Central memory CD8-positive, alpha-beta T cell (primary cell): ENCODE measurements around the gene ZNF778.
"Not testable (repeated sequence)": the region's sequence is repeated elsewhere in the genome, so short reads cannot be mapped to it uniquely, and the experiment has no call there.

Experiments used
- ATAC-seq: fragments of 150-1000 bp; cut with Tn5 transposase; replicated peaks from 2 replicates; pipeline ENCODE4 v1.10.0; 2022; ENCODE audit warnings: mild to moderate bottlenecking, moderate FRiP score, moderate number of reproducible peaks; ENCODE audit not compliant: poor library complexity, severe bottlenecking; ENCODE audit errors: extremely low read depth
- DNase-seq, 2 donors: peaks; one replicate each; pipeline ENCODE4 v3.0.0; 2021; ENCODE audit warnings: low spot score in 2 of 2
- H3K27ac Mint-ChIP-seq: one replicate; pipeline ENCODE4 v1.8.0; 2022; ENCODE audit warnings: low read depth, mild to moderate bottlenecking, moderate library complexity, mixed read lengths
- H3K27me3 Mint-ChIP-seq: one replicate; pipeline ENCODE4 v1.8.0; 2022; ENCODE audit warnings: mixed read lengths
- H3K36me3 Mint-ChIP-seq: one replicate; pipeline ENCODE4 v1.8.0; 2022; ENCODE audit warnings: mild to moderate bottlenecking, moderate library complexity, mixed read lengths; ENCODE audit not compliant: insufficient read depth
- H3K4me1 Mint-ChIP-seq: one replicate; pipeline ENCODE4 v1.8.0; 2022; ENCODE audit warnings: mixed read lengths
- H3K4me3 Mint-ChIP-seq: one replicate; pipeline ENCODE4 v1.8.0; 2022; ENCODE audit warnings: mild to moderate bottlenecking, moderate library complexity, mixed read lengths
- H3K9me3 Mint-ChIP-seq: one replicate; pipeline ENCODE4 v1.8.0; 2022; ENCODE audit warnings: mixed read lengths

ZNF778 gene

DNA sequence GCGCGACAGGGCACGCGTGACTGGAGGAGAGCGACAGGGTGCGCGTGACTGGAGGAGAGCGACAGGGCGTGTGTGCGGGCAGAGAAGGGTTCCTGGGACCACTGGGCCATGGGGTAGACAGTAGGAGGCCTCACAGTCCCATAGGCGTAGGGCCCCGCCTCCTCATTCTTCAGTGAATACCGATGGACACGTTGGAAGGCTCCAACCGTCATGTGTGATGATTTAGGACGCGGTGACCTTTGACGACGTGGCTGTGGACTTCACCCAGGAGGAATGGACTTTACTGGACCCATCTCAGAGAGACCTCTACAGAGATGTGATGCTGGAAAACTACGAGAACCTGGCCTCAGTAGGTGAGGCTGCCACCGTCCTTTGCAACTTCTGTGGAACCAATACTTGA is 5.4 kb downstream of the ZNF778 start:
- Mint-ChIP-seq H3K27ac (no peak overlapping the region), H3K27me3 (no peaks in the 10 kb centered on the region), H3K9me3 (no peaks in the 10 kb centered on the region), H3K4me1 (peaks cover under 1% of the 10 kb centered on the region), H3K4me3 (no peak overlapping the region), H3K36me3 (peaks cover 33% of the 10 kb centered on the region)
- no peak for DNase-seq
- no peak for ATAC-seq

DNA sequence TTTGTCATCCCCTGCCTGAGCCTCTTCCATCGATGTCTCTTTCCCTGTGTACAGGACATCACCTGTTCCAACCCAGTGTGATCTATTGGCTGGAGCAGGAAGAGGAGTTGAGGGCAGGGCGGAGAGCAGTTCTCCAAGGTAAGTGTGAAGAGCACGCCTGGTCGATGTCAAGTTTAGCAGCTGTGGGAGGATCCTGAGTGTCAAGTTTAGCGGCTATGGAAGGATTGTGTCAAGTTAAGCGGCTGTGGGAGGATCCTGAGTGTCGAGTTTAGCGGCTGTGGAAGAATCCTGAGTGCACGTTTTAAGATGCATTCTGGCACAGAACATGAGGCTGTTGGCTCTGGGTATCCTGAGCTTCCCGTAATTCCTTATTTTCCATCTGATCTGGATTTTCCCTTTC is 7.2 kb downstream of the ZNF778 start:
- Mint-ChIP-seq H3K4me3 (no peak overlapping the region), H3K27ac (no peak overlapping the region), H3K9me3 (no peaks in the 10 kb centered on the region), H3K27me3 (no peaks in the 10 kb centered on the region), H3K4me1 (no peaks in the 10 kb centered on the region), H3K36me3 (peaks cover 34% of the 10 kb centered on the region)
- ATAC-seq (no peak), DNase-seq (no peak)

DNA sequence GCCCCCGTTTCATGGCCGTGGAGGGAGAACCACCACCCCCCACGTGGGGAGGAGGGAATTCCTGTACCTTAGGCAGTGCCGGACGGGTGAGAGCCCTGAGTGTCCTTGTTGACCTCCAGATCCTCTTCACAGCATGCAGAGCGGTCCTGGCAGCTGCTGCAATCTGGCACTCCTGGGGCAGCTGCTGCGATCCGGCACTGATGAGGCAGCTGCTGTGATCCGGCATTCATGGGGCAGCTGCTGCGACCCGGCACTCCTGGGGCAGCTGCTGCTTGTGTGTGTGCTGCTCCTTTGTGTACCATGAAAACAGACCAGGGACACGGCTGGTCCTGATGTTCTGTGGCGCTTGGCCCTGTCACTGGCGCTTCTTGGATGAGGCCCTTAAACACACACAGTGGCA is 12.8 kb downstream of the ZNF778 start:
- H3K4me3 Mint-ChIP-seq: no peak overlapping the region
- H3K4me1 Mint-ChIP-seq: no peaks in the 10 kb centered on the region

DNA sequence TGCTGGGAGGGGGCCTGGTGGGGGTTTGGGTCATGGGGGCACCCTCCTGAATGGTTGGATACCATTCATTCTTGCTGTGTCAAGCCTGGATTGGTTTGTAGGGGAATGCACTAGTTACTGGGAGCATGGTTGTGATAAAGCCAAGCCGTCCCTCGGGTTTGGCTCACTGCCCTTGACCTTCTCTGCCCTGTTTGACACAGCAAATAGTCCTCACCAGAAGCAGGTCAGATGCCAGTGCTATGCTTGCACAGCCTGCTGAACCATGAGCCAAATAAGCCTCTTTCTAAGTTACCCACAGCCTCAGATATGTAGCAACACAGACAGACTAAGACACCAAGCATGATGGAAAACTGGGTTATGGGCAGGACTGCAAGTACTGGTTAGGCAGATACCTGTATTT is 14.6 kb downstream of the ZNF778 start:
- Mint-ChIP-seq H3K27ac (no peak overlapping the region), H3K4me1 (no peaks in the 10 kb centered on the region), H3K36me3 (peaks cover 2% of the 10 kb centered on the region), H3K4me3 (no peak overlapping the region), H3K9me3 (peaks cover 7% of the 10 kb centered on the region), H3K27me3 (no peaks in the 10 kb centered on the region)
- DNase-seq: no peak
- no peak for ATAC-seq

More for the DNA sequence above, 12.8 kb downstream of the ZNF778 start:
- H3K36me3 Mint-ChIP-seq: peaks cover 18% of the 10 kb centered on the region
- no peaks in the 10 kb centered on the region for H3K27me3 Mint-ChIP-seq
- H3K27ac Mint-ChIP-seq: no peak overlapping the region
- ATAC-seq: no peak
- no peak for DNase-seq
- peaks cover 7% of the 10 kb centered on the region for H3K9me3 Mint-ChIP-seq

DNA sequence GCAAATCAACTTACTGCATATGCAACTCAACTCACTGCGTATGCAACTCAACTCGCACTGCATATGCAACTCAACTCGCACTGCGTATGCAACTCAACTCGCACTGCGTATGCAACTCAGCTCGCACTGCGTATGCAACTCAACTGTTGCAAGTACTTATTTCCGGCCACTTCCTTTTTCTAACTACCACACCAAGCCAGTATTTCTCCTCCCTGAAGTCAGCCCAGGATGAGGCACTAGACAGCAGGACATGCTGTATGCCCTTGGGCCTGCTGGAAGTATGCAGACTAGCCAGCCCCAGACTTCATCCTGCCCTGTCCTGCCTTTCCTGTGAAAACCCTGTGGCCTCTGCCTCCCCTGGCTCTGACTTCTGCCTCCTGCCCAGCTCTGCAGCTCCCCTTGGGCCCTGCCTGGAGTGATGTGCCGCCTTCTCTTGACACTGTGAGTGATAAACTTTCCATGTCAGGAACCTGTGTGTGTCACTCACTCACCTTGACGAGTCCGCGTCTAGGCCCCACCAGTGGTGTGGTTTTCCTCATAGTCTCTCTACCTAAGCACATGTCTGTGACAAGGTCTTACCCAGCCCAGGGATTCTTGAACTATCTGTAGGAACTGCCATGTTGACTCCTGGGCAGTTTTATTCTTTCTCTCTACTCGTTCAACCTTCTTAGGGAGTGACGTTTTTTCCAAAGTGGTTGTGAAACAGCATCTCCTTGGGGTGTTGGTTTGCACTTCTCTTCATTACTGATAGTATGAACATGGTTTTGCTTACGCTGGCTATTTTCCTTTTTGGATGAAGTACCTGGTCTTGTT is 16.4 kb downstream of the ZNF778 start:
- Mint-ChIP-seq H3K27me3 (no peaks in the 10 kb centered on the region), H3K4me1 (no peaks in the 10 kb centered on the region), H3K27ac (no peak overlapping the region), H3K4me3 (no peak overlapping the region), H3K9me3 (peaks cover 7% of the 10 kb centered on the region), H3K36me3 (peaks cover 2% of the 10 kb centered on the region)
- DNase-seq (no peak), ATAC-seq (no peak)

DNA sequence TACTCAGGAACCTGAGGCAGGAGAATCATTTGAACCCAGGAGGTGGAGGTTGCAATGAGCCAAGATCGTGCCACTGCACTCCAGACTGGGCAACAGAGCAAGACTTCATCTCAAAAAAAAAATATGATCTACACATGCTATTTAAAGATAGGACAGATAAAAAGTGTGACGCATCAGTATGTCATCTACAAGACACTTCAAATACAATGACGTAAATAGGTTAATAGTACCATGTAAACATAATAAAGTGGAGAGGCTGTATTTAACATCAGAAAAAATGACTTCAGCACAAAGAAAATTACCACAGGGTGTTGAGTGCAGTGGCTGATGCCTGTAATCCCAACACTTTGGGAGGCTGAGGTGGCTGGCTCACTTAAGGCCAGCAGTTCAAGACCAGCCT is 20.2 kb downstream of the ZNF778 start:
- Mint-ChIP-seq H3K9me3 (peaks cover 7% of the 10 kb centered on the region), H3K27me3 (no peaks in the 10 kb centered on the region), H3K36me3 (peaks cover 15% of the 10 kb centered on the region), H3K4me1 (peaks cover 13% of the 10 kb centered on the region), H3K27ac (no peak overlapping the region), H3K4me3 (no peak overlapping the region)
- no peak for ATAC-seq
- DNase-seq: no peak

DNA sequence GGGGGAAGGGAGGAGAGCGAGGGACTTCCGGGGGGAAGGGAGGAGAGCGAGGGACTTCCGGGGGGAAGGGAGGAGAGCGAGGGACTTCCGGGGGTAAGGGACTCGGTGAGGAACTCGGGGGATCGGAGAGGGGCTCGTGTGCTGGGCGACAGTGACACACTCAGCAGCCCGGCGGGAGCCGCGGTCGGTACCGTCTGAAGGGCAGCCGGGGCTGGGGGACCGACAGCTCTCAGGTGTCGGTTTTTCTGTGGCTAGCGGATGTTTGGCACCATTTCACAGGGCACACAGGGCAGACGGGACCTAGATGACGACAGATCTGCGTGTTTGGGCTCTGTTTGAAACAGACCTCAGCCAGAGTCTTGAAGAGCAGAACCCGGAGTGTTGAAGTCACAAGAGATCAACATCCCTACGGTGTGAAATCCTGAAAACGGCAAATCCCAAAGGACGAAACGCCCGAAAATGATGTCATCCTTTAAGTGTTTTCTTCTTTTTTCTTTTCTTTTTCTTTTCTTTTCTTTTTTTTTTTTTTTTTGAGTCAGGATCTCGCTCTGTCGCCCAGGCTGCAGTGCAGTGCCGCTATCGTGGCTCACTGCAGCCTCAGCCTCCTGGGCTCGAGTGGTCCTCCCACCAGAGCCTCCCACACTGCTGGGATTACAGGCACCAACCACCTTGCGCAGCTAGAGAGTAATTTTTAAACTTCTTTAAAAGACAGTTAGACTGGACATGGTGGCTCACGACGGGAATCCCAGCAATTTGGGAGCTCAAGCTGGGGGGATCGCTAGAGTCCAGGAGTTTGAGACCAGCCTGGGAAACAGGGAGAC is 23.9 kb downstream of the ZNF778 start:
- ATAC-seq: peak; percentile 90
- Mint-ChIP-seq H3K9me3 (no peaks in the 10 kb centered on the region), H3K27ac (peak overlapping the region; percentile 99), H3K4me3 (peak overlapping the region; percentile 83), H3K36me3 (peaks cover 17% of the 10 kb centered on the region), H3K27me3 (no peaks in the 10 kb centered on the region), H3K4me1 (peaks cover 13% of the 10 kb centered on the region)
- DNase-seq: peak; percentile 79 to 91

DNA sequence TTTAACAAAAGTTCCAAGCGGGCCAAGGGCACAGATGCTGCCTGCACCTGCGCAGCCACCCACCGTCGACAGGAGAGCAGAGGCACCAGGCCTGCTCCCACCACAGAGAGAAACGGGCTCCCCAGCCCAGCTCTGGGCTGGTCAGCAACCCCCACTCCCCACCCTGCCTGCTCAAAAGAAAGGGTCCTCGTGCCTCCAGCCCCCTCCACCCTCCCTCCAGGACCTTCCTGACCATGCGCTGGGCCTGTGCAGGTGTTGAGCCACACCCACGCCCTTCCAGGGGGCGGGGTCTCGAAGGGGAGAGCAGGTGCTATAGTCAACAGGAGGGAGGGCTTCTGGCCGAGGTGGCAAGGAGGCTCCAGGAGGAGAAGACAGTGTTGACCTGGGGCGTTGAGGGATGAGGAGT is 25.3 kb downstream of the ZNF778 start:
- Mint-ChIP-seq H3K4me3 (no peak overlapping the region), H3K27ac (peak overlapping the region; percentile 41)

DNA sequence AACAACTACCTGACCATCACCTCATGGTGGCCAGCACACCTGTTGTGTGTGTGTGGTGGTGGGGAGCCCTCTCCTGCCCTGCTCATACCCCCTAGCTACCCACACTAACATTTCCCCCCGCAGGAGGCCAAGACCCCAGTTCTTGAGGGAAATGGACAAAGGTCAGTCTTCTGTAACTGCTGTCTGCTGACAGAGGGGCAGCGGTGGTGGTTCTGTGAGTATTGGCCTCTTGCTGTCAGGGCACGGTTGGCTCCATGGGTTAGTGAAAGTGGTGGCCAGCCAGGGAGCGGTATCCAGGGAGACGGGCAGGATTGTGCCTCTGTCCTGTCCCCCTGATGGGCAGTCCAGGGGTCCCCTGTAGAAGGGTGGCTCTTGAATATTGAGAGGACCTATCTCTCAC is 26.2 kb downstream of the ZNF778 start:
- DNase-seq (no peak), ATAC-seq (no peak)
- Mint-ChIP-seq H3K4me3 (no peak overlapping the region), H3K9me3 (no peaks in the 10 kb centered on the region), H3K36me3 (peaks cover 18% of the 10 kb centered on the region), H3K27me3 (no peaks in the 10 kb centered on the region), H3K4me1 (peaks cover 13% of the 10 kb centered on the region), H3K27ac (no peak overlapping the region)

More for the DNA sequence above, 25.3 kb downstream of the ZNF778 start:
- H3K27me3 Mint-ChIP-seq: no peaks in the 10 kb centered on the region
- H3K4me1 Mint-ChIP-seq: peaks cover 13% of the 10 kb centered on the region
- ATAC-seq: no peak
- no peaks in the 10 kb centered on the region for H3K9me3 Mint-ChIP-seq
- no peak for DNase-seq
- H3K36me3 Mint-ChIP-seq: peaks cover 18% of the 10 kb centered on the region

DNA sequence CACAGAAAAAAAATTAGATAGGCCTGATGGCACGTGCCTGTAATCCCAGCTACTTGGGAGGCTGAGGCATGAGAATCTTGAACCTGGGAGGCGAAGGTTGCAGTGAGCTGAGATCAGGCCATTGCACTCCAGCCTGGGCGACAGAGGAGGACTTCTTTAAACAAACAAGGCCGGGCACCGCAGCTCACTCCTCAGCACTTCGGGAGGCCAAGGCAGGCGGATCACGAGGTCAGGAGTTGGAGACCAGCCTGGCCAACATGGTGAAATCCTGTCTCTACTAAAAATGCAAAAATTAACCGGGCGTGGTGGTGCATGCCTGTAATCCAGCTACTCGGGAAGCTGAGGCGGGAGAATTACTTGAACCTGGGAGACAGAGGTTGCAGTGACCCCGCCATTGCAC is 26.8 kb downstream of the ZNF778 start:
- H3K4me1 Mint-ChIP-seq: peaks cover 13% of the 10 kb centered on the region
- not testable (repeated sequence) for ATAC-seq

DNA sequence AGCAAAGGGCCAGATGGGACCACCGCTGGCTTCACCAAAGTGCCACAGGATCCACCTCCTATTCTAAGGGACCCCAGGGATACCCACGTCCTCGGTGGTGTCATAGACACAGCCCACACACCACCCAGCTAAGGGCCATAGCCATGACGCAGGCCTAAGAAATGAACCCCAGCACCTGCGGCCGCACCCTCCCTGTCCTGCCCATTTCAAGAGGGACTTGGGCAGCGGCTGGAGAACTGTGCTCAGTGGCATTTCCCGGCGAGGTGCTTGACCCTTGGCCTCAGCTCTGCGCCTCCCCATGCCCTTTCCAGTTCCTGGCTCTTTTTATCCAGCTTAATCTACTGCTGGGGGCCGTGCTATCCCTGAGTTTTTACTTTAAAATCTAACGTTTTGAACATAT is 27.3 kb downstream of the ZNF778 start:
- Mint-ChIP-seq H3K27ac (no peak overlapping the region), H3K27me3 (no peaks in the 10 kb centered on the region), H3K9me3 (peaks cover 1% of the 10 kb centered on the region), H3K4me3 (no peak overlapping the region), H3K4me1 (peaks cover 12% of the 10 kb centered on the region), H3K36me3 (peaks cover 19% of the 10 kb centered on the region)
- no peak for ATAC-seq
- no peak for DNase-seq

More for the DNA sequence above, 26.8 kb downstream of the ZNF778 start:
- not testable (repeated sequence) for H3K27me3 Mint-ChIP-seq, H3K4me3 Mint-ChIP-seq, DNase-seq, H3K27ac Mint-ChIP-seq, H3K9me3 Mint-ChIP-seq
- H3K36me3 Mint-ChIP-seq: peaks cover 19% of the 10 kb centered on the region

DNA sequence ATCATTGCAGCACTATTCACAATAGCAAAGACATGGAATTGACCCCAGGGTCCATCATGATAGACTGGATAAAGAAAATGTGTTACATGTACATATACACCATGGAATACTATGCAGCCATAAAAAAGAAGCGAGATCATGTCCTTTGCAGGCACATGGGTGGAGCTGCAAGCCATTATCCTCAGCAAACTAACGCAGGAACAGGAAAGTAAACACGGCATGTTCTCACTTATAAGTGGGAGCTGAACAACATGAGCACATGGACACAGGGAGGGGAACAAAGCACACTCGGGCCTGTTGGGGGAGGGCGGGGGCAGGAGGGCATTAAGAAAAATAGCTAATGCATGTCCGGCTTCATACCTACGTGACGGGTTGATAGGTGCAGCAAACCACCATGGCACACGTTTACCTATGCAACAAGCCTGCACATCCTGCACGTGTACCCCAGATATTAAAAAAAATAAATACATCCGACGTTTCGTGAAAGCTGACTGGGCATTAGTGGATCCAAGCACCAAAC is 28.9 kb downstream of the ZNF778 start:
- H3K4me1 Mint-ChIP-seq: peaks cover 4% of the 10 kb centered on the region
- ATAC-seq (no peak), DNase-seq (no peak)
- peaks cover 6% of the 10 kb centered on the region for H3K36me3 Mint-ChIP-seq
- peaks cover 10% of the 10 kb centered on the region for H3K9me3 Mint-ChIP-seq
- H3K27ac Mint-ChIP-seq: peak overlapping the region; percentile 19
- peak overlapping the region; percentile 55 for H3K4me3 Mint-ChIP-seq
- H3K27me3 Mint-ChIP-seq: no peaks in the 10 kb centered on the region
